HG03521 (cell line): ENCODE data around the gene STPG3.

Source experiments
- ATAC-seq: cut with Tn5 transposase; IDR thresholded peaks from one replicate; pipeline ENCODE4 v1.9.1; 2021; ENCODE audit warnings: mild to moderate bottlenecking, moderate library complexity; ENCODE audit not compliant: unreplicated experiment

STPG3 gene

GRCh38 chr9:137264067-137264466, 13.0 kb downstream of the STPG3 start:
- ATAC-seq: no peak

DNA sequence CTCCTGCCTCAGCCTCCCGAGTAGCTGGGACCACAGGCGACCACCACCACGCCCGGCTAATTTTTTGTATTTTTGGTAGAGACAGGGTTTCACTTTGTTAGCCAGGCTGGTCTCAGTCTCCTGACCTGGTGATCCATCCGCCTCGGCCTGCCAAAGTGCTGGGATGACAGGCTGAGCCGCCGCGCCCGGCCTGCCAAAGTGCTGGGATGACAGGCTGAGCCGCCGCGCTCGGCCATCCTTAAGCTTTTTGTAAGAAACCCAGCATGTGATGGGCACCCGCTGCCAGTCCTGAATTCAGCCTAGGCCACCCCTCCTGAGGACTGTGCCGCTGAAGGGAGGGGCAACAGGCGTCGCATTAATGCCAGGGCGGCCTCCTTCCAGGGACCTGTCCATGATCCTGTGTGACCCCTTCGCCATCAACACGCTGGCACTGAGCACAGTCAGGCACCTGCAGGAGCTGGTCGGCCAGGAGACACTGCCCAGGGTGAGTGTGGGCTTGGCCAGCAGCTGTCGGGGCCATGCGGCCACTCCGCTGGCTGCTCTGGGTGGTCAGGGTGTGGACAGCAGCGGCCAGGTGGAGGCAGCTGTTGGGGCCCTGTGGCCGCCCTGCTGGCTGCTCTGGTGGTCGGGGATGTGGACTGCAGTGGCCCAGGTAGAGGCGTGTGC, 14.5 kb downstream of the STPG3 start:
- no peak for ATAC-seq

GRCh38 chr9:137266162-137266527, 15.1 kb downstream of the STPG3 start:
- ATAC-seq: no peak

DNA sequence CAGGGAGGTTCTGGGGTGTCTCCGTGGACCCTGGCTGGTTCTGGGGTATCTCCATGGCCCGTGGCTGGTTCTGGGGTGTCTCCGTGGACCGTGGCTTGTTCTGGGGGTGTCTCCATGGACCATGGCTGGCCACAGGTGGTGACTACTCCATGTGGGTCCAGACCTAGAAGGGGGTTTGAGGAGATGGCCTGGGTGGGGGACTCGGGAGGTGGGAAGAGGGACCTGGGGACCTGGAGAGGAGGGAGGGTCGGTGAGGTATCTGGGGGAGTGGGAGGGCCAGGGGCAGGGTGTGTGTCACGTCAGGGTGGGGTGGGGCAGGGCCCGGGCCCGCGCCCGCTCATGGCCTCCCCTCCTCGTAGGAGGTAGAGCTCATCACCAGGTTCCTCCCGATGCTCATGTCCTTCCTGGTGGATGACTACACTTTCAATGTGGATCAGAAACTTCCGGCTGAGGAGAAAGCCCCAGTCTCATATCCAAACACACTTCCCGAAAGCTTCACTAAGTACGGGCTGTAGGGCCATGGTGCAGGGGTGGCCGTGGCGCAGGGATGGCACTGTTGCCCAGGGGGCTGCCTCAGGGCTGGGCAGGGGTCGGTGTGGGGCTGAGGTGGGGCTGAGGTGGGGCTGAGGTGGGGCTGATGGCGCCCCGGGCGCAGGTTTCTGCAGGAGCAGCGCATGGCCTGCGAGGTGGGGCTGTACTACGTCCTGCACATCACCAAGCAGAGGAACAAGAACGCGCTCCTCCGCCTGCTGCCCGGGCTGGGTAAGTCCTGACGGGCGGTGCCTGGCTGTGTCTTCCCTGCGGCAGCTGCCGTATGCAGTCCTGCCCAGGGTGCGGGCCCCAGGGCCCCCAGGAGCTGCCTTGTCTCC, 15.7 kb downstream of the STPG3 start:
- no peak for ATAC-seq

DNA sequence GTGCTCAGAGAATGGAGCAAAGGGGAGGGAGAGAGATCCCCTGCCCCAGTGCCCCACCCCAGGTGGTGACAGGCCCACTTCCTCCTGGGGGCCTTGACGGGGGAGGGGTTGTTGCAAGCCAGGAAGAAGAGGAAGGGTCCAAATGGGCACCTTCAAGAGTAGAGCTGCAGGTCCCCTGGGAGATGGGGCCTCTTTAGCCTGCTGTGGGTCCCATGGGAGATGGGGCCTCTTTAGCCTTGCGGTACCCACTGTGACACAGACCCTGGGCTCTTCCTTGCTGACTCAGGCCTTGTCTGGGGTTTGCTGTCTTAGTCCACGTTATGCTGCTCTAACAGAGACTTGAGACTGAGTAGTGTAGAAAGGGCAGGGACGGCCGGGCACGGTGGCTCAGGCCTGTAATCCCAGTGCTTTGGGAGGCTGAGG, 16.9 kb downstream of the STPG3 start:
- ATAC-seq: no peak

DNA sequence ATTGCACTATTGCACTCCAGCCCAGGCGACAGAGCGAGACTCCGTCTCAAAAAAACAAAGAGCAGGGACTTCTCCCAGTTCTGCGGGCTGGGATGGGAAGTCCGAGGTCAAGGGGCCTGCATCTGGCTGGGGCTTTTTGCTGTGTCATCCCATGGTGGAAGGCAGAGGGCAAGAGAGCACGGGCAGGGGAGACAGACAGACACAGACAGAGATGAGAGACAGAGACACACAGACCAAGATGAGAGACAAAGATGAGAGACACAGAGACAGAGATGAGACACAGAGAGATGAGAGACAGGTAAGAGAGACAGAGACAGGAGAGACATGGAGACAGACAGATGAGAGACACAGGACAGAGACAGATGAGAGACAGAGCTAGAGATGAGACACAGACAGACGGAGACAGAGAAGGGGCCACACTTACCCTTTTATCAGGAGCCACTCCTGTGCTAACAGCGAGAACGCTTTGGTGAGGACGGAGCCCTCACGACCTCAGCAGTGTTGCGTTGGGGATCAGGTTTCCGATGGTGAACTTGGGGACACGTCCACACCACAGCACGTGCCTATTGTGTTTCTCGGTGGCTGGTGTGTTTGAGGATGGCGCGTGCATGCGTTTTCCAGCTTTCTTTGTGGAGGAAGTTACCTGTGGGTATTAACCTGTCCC, 17.6 kb downstream of the STPG3 start:
- ATAC-seq: no peak

GRCh38 chr9:137269231-137269772, 18.2 kb downstream of the STPG3 start:
- ATAC-seq: no peak

DNA sequence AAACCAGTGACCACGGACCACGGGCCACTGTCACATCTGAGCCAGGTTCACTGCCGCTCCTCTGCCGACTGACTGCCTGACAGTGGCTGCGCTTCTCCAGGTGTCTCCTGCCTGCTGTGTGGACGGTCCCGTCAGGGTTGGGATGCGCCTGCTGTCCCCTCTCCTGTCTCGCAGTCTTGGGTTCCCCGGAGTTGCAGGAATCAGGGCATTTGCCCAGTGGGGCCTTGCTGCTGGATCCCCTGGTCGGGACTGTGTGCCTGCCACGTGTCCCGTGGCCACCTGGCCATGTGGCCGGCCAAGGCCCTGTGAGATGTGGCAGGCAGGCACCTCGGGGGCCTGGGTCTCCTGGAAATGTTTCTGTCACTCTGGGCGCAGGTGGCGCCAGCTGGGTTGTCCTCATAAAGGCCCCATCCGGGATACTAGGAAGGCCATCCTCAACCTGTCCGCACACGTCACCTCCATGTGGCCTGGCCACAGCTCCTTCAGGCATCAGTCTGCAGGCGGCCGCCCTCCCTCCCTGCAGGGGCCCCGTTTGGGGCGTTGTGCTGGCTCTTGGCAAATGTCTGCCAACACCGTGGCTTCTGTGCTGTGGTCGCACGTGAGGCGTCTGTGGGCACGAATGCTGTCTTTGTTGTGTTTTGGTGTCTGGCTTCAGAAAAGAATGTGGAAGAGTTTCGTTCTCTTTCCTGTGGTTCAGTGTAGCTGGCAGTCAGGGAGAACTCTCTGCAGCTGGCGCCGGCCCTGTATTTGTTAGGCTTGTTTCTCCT, 20.0 kb downstream of the STPG3 start:
- no peak for ATAC-seq

DNA sequence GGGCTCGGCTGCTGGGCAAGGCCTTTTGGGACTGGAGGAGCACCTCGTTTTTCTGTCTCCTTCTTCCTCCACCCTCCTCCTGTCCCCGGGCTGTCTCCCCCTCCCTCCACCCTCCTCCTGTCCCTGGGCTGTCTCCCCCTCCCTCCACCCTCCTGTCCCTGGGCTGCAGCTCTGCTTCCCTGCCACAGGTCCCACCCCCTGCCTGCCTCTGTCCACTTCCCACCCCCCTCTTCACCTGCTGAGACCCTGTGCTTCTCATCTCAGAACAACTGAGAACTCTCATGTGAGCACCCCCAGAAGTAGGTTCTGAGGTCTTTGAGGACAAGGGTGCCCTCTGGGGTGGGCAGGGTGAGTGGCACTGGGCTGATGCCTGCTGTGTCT, 20.6 kb downstream of the STPG3 start:
- no peak for ATAC-seq

DNA sequence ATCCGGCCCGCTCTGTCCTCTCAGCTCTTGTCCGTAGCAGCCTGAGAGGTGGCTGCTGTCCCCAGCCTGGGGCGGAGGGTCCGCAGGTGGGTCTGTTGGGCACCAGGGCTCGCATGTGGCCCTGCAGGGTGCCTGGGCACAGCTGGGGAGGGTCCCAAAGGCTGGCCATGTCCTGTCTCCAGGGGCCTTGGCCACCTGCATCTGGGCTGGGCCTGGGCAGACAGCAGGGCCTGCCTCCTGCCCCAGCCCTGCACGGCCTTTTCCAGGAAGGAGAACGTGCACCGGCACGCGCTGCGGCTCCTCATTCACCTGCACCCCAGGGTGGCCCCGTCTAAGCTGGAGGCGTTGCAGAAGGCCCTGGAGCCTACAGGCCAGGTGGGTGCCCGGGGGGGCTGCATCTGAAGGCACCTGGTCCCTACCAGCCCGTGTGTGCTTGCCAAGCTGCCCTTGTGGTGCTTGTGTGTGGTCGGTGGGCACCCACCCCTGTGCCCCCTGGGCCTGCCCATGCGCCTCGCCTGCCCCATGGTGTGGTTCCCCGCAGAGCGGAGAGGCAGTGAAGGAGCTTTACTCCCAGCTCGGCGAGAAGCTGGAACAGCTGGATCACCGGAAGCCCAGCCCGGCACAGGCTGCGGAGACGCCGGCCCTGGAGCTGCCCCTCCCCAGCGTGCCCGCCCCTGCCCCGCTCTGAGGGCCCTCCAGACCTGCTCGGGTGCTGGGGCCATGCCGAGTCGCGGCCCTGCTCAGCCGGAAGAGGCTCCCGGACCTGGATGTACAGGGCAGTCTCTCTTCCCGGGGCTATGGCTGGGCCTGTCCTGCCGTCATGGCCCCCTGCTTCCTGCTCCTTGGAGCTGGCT, 21.4 kb downstream of the STPG3 start:
- no peak for ATAC-seq

- ATAC-seq: no peak
Measured at GRCh38 chr9:137273095-137273490, 22.0 kb downstream of the STPG3 start.

DNA sequence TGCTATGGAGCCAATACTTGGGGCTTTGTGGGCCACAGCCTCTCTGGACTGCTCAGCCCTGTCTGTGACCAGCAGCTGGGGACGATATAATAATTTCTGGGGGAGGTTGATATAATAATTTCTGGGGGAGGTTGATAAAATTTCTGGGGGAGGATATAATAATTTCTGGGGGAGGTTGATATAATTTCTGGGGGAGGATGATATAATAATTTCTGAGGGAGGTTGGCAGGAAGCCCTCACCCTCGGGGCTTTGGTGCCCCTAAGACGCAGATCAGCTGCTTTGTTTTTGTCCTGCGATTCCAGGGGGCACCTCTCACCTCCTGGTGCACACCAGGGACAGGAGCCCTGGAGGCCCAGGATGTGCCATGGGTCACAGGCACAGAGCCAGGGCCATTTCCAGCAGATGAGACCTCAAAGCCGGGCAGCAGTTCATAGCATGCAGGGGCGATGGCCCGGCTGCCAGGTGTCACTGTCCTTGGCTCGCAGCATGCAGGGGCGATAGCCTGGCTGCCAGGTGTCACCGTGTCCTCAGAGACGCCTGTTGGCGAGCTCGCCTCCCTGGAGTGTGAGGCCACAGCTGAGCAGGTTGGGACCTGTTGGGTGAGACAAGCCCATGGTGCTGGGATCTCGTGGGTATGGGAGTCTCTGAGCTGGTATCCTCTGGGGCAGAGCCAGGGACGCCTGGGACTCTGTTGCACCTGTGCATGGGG, 22.7 kb downstream of the STPG3 start:
- no peak for ATAC-seq

- no peak for ATAC-seq
Measured at GRCh38 chr9:137275203-137275587, 24.1 kb downstream of the STPG3 start.

DNA sequence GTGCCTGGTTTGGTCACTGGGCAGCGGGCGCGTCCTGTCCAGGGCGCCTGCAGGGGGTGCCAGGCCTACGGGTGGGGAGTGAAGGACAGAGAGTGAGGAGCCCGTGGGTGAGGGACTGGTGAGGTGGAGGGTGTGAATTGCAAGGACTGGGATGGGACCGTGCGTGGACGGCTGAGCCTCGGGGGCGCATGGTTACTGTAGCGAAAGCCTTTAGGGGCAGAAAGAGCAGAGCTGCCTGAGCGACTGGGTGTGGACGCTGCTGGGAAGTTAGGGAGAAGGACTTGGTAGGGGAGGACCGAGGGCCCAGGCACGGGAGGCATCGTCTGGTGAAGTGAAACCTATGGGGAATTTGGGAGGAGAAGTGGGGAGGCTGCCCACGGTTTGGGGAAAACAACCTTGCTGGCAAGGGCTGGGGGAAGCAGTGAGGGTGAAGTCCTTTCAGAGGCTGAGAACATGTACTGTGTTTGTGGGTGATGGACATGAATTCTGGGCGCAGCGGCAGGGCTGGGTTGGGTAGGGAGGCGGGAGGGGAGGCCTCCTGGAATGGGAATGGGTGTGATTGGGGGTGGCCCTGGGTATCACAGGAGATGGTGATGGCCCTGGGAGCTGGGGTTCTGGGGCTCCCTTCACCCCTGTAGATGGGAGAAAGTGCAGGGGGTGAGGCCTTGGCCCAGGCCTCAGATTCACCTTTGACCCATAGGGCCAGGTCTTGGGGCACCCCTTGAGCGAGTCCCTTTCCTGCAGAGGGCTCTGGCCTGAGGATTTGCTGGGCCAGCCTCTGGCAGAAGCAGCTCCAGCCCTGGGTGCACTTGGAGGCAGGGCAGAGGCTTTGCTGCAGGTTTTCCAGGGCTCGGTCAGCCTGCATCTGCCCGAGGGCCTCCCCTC, 24.7 kb downstream of the STPG3 start:
- ATAC-seq: no peak

DNA sequence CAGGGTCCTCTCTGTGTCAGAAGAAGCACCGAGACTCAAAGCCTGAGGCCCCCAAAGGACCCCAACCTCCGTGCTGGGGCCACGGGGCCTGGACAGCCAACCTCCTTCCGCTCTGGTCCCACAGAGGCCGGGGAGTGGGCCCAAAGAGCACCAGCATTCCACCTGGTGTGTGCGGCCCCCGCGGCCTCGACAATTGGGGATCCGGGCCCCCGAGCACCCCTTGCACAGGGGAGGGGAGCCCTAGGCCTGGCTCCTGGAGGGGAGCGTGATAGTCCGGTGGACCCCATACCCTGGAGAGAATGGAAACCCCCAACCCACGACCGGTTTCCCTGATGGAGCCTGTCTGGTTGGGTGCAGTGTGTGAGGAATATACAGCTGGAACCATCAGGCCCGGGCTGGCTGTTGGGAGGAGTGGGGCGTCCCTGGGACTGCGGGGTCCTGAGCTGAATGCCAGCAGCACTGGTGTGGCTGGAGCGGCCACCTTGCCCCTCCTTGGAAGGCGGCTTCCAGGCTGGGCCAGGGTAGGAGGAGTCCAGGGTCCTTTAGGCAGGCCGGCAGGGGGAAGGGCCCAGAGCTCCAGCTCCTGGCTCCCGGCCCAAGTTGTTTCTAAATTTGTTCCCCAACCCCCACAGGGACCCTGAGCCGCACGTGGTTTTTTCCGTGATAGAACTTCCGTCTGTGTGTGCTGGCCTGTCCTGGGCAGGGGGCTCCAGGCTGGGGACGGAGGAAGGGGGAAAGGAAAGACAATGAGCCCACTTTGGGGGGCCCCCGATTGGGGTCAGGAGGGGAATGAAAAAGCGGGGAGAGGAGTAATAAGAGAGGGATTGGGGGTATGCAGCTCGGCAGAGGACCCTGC, 25.6 kb downstream of the STPG3 start:
- no peak for ATAC-seq

GRCh38 chr9:137277329-137278041, 26.4 kb downstream of the STPG3 start, which contains the start of gene TOR4A:
Gene TOR4A (plus strand): TSS chr9:137277726. CDS start chr9:137278690, 964 bp downstream.
- no peak for ATAC-seq
